HG03097 (cell line): ENCODE data around the gene ZNF655.
"Not testable (repeated sequence)": the region's sequence is repeated elsewhere in the genome, so short reads cannot be mapped to it uniquely, and the experiment has no call there.

ENCODE experiments used
- ATAC-seq: cut with Tn5 transposase; IDR thresholded peaks from one replicate; pipeline ENCODE4 v1.9.1; 2021; ENCODE audit not compliant: unreplicated experiment, low FRiP score

Gene ZNF655

GRCh38 chr7:99558306-99559174 is at the start of gene ZNF655:
Gene ZNF655 (plus strand): TSS chr7:99558642. CDS start chr7:99560560, 1,918 bp downstream.
- ATAC-seq: peak; percentile 66

- no peak for ATAC-seq
Measured at GRCh38 chr7:99514050-99514449, 44.4 kb upstream of the ZNF655 start.

- ATAC-seq: no peak
Measured at GRCh38 chr7:99521399-99521798, 37.0 kb upstream of the ZNF655 start.

- ATAC-seq: no peak
Measured at GRCh38 chr7:99525713-99526440, 32.6 kb upstream of the ZNF655 start.

- no peak for ATAC-seq
Measured at GRCh38 chr7:99531354-99531765, 27.1 kb upstream of the ZNF655 start.

GRCh38 chr7:99535667-99536066 is 22.8 kb upstream of the ZNF655 start:
- no peak for ATAC-seq

GRCh38 chr7:99539213-99539811 is 19.1 kb upstream of the ZNF655 start:
- ATAC-seq: no peak

- no peak for ATAC-seq
Measured at GRCh38 chr7:99540542-99540941, 17.9 kb upstream of the ZNF655 start.

GRCh38 chr7:99541212-99541611 is 17.2 kb upstream of the ZNF655 start:
- ATAC-seq: no peak

- no peak for ATAC-seq
Measured at GRCh38 chr7:99543081-99543671, 15.3 kb upstream of the ZNF655 start.

GRCh38 chr7:99543916-99544315 is 14.5 kb upstream of the ZNF655 start:
- ATAC-seq: no peak

GRCh38 chr7:99545308-99545707 is 13.1 kb upstream of the ZNF655 start:
- ATAC-seq: not testable (repeated sequence)

- not testable (repeated sequence) for ATAC-seq
Measured at GRCh38 chr7:99549545-99549944, 8.9 kb upstream of the ZNF655 start.

- ATAC-seq: no peak
Measured at GRCh38 chr7:99551334-99551733, 7.1 kb upstream of the ZNF655 start.

GRCh38 chr7:99551767-99552463 is 6.5 kb upstream of the ZNF655 start, which contains the start of gene FAM200A:
Gene FAM200A (minus strand): TSS chr7:99552114. CDS start chr7:99548407, 3,707 bp downstream.
- peak; percentile 78 for ATAC-seq

- ATAC-seq: no peak
Measured at GRCh38 chr7:99553039-99553438, 5.4 kb upstream of the ZNF655 start.

- ATAC-seq: no peak
Measured at GRCh38 chr7:99554939-99555338, 3.5 kb upstream of the ZNF655 start.

- ATAC-seq: no peak
Measured at GRCh38 chr7:99557196-99557607, 1.2 kb upstream of the ZNF655 start.

- peak; percentile 38 for ATAC-seq
Measured at GRCh38 chr7:99557940-99558305, 519 bp upstream of the ZNF655 start.
